ENCODE results near the gene EHD4.

Gene EHD4

DNA sequence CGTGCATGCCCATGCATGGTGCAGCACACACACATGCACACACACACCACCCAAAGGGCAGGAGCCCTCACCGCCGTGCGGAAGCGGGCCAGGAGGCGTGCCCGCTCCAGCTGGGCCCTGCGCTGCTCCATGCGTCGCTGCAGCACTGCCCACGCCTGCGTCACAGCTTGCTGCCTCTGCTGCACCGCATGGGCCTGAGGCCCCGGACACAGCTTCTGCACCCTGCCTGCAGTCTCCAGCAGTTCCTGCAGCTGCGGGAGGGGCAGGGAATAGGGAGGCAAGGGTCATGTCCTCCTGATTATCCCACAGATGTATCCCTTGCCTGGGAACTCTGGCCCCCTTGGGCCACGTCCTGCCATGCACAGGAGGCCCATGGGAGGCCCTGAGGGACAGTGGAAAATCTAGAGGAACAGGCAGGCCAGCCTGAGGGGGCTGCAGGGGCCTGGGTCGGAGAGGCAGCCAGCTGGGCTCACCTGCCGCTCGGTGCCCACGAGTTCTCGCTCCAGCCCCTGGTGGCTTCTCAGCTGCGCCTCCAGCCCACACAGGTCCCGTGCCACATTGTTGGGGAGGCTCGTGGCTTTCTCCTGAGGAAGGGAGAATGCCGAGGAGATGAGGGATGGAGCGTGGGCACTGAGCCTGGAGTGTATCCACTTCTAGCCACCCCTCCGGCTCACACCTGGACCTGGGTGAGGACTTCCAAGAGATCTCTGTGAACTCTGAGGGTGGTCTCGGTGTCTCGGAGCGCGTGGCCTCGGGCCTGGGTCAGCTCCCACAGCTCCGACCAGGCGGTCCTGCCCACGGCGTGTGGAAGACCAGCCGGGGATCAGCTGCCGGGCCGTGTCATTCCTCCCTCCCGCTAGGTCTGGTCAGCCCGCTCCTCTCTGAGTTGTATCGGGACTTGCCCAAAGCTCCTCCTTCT lies 102.3 kb downstream of the EHD4 start:
- TF ChIP-seq POLR2AphosphoS5 (IDR thresholded peaks at IDR 0.05; ENCODE audit: low read depth, low read length) (no peak), FOXP2 (optimal IDR thresholded peaks at IDR 0.05; ENCODE audit: borderline replicate concordance, extremely low read depth, extremely low read length, insufficient read depth) (no peak), SIN3A (IDR thresholded peaks at IDR 0.05; ENCODE audit: borderline replicate concordance, insufficient read depth, low read length) (no peak), TAF1 (IDR thresholded peaks at IDR 0.05; ENCODE audit: borderline replicate concordance, insufficient read depth, low read length) (no peak)
- TF ChIP-seq, protein P1, sequence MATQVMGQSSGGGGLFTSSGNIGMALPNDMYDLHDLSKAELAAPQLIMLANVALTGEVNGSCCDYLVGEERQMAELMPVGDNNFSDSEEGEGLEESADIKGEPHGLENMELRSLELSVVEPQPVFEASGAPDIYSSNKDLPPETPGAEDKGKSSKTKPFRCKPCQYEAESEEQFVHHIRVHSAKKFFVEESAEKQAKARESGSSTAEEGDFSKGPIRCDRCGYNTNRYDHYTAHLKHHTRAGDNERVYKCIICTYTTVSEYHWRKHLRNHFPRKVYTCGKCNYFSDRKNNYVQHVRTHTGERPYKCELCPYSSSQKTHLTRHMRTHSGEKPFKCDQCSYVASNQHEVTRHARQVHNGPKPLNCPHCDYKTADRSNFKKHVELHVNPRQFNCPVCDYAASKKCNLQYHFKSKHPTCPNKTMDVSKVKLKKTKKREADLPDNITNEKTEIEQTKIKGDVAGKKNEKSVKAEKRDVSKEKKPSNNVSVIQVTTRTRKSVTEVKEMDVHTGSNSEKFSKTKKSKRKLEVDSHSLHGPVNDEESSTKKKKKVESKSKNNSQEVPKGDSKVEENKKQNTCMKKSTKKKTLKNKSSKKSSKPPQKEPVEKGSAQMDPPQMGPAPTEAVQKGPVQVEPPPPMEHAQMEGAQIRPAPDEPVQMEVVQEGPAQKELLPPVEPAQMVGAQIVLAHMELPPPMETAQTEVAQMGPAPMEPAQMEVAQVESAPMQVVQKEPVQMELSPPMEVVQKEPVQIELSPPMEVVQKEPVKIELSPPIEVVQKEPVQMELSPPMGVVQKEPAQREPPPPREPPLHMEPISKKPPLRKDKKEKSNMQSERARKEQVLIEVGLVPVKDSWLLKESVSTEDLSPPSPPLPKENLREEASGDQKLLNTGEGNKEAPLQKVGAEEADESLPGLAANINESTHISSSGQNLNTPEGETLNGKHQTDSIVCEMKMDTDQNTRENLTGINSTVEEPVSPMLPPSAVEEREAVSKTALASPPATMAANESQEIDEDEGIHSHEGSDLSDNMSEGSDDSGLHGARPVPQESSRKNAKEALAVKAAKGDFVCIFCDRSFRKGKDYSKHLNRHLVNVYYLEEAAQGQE (IDR thresholded peaks at IDR 0.05; ENCODE audit: insufficient read depth in 1 of 2, low read depth in 2 of 2, low read length in 2 of 2): no peak

DNA sequence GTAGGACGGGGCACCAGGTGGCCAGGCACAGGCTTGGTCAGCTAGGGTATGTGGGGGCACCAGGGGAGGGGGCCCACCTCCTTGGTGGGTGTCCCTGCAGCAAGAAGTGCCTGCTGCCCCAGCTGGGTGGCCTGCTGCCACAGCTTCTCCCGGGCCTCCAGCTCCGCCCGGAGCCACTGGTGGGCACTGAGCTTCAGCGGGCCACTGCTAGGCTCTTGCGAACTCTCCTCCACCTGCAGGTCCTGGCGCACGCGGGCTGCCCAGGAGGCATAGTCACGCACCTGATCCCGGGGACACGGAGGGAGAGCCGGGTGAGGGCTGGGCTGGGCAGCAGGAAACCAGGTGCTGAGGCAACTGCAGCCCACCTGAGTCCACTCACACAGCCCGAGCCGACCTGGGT lies 104.0 kb downstream of the EHD4 start:
- TF ChIP-seq SIN3A (IDR thresholded peaks at IDR 0.05; ENCODE audit: borderline replicate concordance, insufficient read depth, low read length): no peak
- no peak for TF ChIP-seq FOXP2 (optimal IDR thresholded peaks at IDR 0.05; ENCODE audit: borderline replicate concordance, extremely low read depth, extremely low read length, insufficient read depth)
- TF ChIP-seq, protein P1 (IDR thresholded peaks at IDR 0.05; ENCODE audit: insufficient read depth in 1 of 2, low read depth in 2 of 2, low read length in 2 of 2): no peak
- no peak for TF ChIP-seq POLR2AphosphoS5 (IDR thresholded peaks at IDR 0.05; ENCODE audit: low read depth, low read length)
- no peak for TF ChIP-seq TAF1 (IDR thresholded peaks at IDR 0.05; ENCODE audit: borderline replicate concordance, insufficient read depth, low read length)

DNA sequence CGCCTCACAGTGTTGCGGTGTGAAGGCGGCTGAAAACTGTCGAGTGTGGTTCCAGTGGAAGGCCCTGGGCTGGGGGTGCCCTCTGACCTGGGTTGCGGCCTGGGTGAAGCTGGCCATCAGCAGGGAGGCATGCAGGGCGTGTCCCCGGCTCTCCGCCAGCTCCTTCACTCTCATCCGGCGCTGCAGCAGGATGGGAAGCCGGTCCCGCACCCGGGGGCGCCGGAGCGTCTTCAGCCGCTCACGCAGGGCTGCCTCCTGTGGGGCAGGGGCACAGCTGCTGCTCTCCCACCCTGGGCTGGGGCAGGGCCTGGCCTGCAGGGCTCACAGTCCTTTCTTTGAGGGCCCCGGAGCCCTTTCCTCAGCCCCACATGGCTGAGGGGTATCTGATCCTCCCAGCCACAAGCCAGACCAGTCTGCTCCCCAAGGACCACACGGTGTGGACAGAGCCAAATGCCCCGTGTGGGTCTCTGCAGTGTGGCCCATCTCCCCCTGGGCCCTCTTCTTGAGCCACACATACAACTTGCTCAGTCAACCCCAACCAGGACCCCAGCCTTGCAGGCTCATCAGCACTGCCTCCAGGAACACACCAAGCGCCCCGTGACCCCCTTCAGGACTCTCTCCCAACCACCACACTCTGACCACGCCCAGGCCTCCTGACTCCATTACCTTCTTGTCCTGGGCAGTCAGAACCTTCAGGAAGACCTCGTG lies 105.3 kb downstream of the EHD4 start:
- TF ChIP-seq TAF1 (IDR thresholded peaks at IDR 0.05; ENCODE audit: borderline replicate concordance, insufficient read depth, low read length): no peak

DNA sequence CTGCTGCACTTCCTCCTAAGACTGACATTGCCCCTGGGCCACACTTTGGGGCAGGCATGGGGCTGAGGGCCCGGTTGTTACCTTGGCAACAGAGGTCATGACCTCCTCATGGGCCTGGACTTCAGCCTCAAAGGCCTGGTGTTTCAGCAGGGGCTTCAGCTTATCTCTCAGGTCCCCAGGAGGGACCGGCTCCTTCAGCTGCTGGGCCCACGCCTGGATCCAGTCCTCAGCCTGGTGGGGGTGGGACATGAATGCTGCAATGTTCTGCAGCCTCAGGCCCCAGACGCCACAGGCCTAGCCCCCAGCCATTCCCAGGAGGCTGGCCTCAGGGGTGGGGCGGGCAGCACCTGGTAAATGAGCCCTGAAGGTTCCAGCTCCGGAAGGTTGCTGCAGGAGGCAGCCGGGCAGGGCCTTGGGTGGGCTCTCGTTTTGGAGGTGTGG lies 106.1 kb downstream of the EHD4 start:
- TF ChIP-seq FOXP2 (optimal IDR thresholded peaks at IDR 0.05; ENCODE audit: borderline replicate concordance, extremely low read depth, extremely low read length, insufficient read depth): no peak
- TF ChIP-seq TAF1 (IDR thresholded peaks at IDR 0.05; ENCODE audit: borderline replicate concordance, insufficient read depth, low read length): no peak
- TF ChIP-seq POLR2AphosphoS5 (IDR thresholded peaks at IDR 0.05; ENCODE audit: low read depth, low read length): no peak
- TF ChIP-seq, protein P1 (IDR thresholded peaks at IDR 0.05; ENCODE audit: insufficient read depth in 1 of 2, low read depth in 2 of 2, low read length in 2 of 2): no peak
- no peak for TF ChIP-seq SIN3A (IDR thresholded peaks at IDR 0.05; ENCODE audit: borderline replicate concordance, insufficient read depth, low read length)

DNA sequence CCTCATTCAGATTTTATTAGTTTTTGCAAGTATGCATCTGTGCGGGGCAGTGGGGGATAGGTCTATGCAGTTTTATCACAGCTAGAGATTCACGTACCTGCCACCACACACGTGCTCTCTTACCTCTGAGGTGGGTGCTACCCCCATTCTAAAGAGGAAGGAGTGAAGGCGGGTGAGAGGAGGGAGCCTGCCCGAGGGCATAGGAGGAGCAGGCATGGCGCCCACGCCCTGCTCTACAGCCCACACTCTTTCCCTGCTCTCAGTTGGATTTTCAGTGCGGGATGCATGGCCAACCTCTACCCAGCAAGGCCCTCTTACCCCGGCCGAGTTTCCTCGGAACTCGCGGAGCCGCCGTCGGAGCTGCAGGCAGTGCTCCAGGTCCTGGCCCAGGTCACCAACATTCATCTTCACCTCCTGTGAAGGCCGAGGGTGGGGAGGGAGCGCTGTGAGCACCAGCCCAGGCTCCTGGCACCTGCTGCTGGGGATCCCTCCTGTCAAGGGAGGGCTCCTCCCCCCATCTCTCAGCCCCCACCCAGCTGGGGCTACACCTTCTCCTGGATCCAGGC lies 106.8 kb downstream of the EHD4 start:
- no peak for TF ChIP-seq POLR2AphosphoS5 (IDR thresholded peaks at IDR 0.05; ENCODE audit: low read depth, low read length)
- TF ChIP-seq, protein P1 (IDR thresholded peaks at IDR 0.05; ENCODE audit: insufficient read depth in 1 of 2, low read depth in 2 of 2, low read length in 2 of 2): no peak
- no peak for TF ChIP-seq FOXP2 (optimal IDR thresholded peaks at IDR 0.05; ENCODE audit: borderline replicate concordance, extremely low read depth, extremely low read length, insufficient read depth)
- no peak for TF ChIP-seq TAF1 (IDR thresholded peaks at IDR 0.05; ENCODE audit: borderline replicate concordance, insufficient read depth, low read length)
- no peak for TF ChIP-seq SIN3A (IDR thresholded peaks at IDR 0.05; ENCODE audit: borderline replicate concordance, insufficient read depth, low read length)

All from PFSK-1 (cell line).